DMS79 treated with DMSO at 0.1 percent for 48 hours (cell line): ENCODE data around the gene DLG1.
A peak's percentile ranks its signal among the peaks of the same experiment; 100 is the strongest.
"Not testable (repeated sequence)": the region's sequence is repeated elsewhere in the genome, so short reads cannot be mapped to it uniquely, and the experiment has no call there.

ENCODE experiments used
- DNase-seq: peaks from one replicate; lab custom pipeline; 2025; lab: John Stamatoyannopoulos, UW

The DLG1 gene

GRCh38 chr3:197244751-197245150 lies 53.7 kb downstream of the DLG1 start:
- DNase-seq, result no peak

DNA sequence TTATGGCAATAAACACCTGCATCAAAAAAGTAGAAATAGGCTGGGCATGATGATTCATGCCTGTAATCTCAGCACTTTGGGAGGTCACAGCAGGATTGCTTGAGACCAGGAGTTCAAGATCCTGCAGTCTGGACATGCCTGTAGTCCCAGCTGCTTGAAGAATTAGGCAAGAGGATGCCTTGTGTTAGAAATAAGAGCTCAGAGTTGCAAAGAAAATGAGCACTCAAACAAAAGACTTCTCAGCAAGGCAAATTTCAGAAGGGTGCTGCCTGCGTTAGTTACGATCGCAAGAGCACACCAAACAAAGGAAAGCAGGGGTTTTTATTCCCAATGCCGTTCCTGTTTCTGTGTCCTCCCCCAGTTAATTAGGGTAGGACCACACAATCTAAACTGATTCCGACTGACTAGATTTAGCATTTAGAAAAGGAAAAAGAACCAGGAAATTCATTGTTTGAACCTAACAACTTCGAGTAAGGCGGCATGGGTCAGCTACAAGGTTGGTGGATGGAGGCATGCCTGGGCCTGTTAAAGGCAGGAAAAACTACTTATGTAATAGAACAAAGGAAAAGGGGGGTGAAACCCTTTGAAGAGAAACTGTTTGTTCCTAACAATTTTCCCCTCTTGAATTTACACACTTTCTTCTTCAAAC lies 55.5 kb downstream of the DLG1 start:
- no peak for DNase-seq

GRCh38 chr3:197241173-197241572 lies 57.2 kb downstream of the DLG1 start:
- no peak for DNase-seq

GRCh38 chr3:197239857-197240256 lies 58.6 kb downstream of the DLG1 start:
- no peak for DNase-seq

GRCh38 chr3:197238842-197239241 lies 59.6 kb downstream of the DLG1 start:
- no peak for DNase-seq

DNA sequence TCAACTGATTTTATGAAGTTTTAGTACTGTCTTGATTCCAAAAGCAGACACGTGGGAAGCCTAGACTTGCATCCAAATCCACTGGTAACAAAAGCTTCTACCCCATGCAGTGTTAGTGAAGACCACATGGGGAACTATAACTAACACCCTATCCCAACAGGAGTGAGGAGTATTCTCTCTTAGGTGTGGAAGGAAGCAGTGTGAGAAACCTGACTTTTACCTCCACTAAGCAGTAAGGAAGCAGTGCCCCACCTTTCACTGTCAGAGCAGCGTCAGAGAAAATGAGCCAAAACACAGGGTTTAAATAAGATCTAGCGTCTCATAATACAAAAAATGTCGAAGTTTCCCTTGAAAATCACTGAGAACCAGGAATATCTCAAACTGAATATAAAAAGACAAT lies 60.5 kb downstream of the DLG1 start:
- no peak for DNase-seq

DNA sequence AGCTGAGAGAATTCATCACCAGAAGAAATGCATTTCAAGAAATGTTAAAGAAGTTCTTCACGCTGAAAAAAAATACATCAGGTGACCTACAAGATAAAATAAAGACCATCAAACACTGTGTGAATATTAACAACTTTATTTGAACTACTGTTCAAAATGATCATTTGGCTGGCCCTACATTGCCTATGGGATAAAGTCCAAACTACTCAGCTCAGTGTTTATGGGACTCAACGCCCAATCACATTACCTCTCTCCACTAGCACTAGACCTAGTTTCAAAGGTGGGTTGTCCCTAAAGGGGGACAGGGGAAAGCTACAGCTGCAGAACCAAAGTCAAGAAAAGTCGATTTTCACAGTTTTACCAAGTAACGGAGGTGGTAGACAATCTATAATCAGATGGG lies 62.0 kb downstream of the DLG1 start:
- DNase-seq, result no peak

DNA sequence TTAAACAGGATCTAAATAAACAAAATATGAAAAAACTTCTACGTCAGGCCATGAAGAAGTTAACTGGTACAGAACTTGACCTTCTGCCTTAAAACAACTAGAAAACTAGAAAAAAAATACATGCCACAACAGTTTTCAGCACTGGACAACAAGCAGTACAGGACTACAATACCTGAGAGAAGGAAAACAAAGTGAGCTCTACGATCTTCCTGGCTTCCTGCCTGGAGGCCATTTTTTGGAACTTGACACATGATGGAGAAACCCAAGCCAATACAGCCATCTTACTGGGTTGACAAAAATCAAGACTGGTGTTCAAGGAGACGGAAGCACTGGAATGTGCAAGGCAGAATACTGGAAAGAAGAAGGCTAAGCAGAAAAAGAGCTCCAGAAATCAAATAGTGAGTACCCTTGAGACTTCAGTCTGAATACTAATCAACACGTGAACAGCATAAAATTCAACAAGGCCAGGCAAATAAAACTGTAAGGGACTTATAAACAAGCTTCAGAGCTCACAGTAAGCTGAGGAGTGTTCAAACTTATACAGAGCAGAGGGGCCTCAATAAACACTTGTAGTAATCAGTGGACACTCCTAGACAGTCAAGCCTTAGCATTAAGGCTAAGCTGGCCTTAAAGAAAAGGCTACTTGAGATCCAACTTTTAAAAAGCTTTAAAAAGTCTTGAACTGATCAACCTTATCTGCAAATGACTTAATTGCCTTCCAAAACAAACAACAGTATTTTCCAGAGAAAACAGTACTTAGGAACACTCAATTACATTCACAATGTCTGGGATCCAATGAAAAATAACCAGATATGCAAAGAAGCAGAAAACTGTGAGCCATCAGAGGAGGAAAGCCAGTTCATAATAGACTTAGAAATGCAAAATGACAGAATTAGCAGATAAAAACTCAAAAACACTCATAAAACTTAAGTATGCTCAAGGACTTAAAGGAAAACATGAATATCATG lies 63.2 kb downstream of the DLG1 start:
- no peak for DNase-seq

DNA sequence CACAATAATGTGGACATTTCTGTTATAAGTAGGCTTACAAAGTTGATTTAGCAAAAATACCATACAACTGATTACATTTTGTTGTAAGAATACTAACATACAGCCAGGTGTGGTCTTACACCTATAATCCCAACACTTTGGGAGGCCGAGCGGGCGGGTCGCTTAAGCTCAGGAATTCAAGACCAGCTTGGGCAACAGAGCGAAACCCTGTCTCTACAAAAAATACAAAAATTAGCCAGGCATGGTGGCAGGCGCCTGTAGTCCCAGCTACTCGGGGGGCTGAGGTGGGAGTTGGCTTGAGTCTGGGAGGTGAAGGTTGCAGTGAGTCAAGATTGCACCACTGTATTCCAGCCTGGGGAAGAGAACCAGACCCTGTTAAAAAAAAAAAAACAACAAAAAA lies 67.1 kb downstream of the DLG1 start:
- DNase-seq, result no peak

DNA sequence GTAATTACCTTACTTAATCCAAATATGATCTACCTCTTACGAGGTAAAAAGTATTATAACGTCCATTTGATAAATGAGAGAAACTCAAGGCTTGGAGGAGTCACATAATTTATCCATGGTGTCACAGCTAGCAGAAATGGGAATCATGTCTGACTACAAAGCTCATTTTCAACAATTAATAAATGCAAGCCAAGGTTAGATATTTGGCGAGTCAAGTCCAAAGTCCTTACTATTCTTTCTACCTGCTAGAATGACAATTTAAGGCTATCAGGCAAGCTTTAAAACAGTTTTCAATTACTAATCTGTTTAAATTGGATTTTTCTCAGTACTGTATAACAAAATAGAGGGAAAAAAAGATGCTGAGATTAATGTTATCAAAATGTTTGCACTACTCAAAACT lies 68.6 kb downstream of the DLG1 start:
- no peak for DNase-seq

GRCh38 chr3:197229178-197229577 lies 69.2 kb downstream of the DLG1 start:
- DNase-seq, result no peak

- DNase-seq, result no peak
These were observed 70.4 kb downstream of the DLG1 start for GRCh38 chr3:197227780-197228574.

DNA sequence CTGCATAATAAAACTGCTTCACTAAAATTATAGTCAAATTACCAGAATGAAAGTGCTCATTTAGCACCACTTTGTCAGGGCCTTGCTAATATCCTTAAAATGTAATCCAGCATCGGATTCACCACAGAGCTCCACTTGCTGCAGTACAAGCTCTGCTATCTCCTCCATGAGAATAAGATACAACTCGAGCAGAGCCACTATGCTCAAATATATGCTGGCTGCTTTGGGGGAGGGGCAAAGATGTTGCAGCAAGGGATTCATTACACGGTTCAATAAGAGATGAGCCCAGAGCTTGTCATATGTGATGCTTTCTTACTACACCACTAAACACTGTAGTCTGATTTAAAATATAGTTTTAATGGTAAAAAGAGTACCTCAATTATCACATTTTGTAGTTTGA lies 72.2 kb downstream of the DLG1 start:
- no peak for DNase-seq

DNA sequence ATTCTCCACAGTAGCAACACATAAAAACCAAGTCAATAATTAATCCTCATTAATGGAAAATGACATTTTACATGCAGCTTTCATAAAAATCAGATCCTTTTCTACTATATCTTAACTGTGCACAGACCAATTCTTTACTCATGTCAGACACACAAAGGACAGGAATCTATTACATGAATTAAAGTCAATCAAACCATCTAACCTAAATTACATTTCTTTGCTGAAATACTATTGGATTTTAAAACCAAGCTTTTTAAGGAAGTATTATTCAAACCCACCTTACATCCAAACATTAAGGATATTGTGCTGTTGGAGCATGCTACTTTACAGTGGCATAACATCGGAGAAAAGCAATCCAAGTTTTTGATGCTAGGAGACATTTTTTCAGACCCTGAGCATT lies 72.8 kb downstream of the DLG1 start:
- no peak for DNase-seq

GRCh38 chr3:197224034-197224444 lies 74.4 kb downstream of the DLG1 start:
- DNase-seq, result peak; percentile 73

- no peak for DNase-seq
These were observed 75.5 kb downstream of the DLG1 start for GRCh38 chr3:197222937-197223370.

DNA sequence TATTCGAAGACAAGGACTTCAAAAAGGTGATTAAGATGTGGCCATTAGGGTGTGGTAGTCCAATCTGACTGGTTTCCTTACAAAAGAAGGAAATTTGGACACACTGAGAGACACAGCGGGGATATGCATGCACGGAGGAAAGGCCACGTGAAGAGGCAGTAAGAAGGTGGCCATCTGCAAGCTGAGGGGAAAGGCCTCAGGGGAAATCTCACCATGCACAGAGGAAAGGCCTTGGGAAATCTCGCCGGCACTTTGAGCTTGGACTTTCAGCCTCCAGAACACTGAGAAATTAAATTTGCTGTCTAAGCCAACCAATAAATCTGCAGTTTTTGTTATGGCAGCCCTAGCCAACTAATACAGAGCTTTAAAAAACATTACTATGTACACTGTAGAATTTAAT lies 78.8 kb downstream of the DLG1 start:
- no peak for DNase-seq

DNA sequence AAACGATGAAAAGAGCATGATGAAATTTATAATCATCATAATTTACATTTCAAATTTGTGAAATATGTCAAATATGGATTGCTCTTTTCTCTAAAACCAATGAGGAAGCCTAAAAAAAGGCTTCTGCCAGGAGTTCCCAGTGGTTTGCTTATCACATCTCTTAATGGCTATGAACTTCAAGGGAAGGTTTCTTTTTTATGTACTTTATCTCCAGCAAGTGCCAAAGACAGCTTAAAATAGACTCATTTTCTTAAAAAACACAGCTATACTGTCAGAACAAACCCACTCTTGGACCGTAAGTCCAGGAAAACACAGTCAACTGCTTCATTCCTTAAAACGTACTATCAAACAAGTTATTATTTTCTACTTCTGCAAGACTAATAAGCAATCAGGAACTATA lies 80.2 kb downstream of the DLG1 start:
- no peak for DNase-seq

DNA sequence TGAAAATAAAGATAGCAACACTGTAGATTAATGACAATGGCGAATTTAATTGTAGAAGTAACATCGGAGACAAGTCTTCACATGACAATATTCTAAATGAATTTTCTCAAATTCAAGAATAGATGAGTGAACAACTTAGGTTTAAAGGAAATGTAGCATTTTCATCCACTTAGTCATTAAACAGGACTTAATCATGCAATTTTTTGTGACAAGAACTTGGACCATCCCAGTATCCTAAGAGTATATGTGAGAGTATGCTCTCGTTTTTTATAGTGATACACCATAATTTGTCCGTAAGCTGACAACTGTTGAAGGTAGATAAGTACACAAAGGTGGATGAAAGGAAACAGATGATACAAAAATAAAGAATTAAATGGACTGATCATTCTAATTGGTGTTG lies 81.5 kb downstream of the DLG1 start:
- no peak for DNase-seq

DNA sequence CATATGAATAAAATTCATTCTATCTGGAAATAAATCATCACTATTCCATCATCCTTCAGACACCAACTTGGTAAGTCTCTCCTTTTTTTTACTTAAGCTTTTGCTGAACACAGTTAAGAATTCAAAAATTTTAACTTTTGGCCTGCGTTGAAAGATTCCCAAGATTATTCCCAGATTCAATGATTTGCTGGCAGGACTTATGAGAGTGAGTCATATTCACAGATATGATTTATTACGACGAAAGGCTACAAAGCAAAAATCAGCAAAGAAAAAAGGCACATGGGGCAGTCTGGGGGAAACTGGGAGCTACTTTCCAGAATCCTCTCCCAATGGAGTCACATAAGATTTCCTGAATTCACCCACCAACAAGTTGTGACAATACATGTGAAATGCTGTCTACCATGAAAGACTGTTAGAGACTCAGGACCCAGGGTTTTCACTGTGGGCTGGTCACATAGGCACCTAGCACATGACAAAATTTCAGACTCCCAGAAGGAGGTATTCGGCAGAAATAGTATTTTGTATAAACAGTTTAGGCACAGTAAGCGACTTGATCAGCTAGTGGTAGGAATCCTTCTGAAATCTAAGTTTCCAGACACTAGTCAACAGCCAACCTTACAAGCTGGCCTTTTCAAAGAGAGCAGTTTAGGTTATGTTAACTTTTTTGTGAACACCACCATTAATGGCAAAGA lies 82.1 kb downstream of the DLG1 start:
- no peak for DNase-seq

DNA sequence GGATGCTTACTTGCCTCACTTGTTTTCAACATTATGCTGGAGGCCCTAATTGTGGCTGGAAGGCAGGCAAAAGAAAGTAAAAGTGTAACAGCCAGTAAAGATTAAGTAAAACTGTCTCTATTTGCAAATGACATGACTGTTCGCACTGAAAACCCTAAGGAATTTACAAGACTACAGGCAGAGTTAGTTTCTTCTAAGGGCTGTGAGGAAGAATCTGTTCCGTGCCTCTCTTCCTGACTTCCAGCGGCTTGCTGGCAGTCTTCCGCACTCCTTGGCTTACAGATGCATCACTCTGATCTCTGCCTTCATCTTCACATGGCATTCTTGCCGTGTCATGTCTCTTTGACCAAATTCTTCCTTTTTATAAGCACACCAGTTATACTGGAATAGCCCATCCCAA lies 86.1 kb downstream of the DLG1 start:
- no peak for DNase-seq

DNA sequence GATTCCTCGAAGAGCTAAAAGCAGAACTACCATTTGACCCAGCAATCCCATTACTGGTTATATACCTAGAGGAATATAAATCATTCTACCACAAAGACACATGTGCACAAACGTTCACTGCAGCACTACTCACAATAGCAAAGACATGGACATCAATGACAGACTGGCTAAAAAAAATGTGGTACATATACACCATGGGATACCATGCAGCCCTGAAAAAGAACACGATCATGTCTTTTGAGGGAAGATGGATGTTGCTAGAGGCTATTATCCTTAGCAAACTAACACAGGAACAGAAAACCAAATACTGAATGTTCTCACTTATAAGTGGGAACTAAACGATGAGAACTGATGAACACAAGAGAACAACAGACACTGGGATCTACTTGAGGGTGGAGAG lies 86.7 kb downstream of the DLG1 start:
- not testable (repeated sequence) for DNase-seq
